HG03521 (cell line): ENCODE results near the gene ADCY3.

Experiments
- ATAC-seq: cut with Tn5 transposase; IDR thresholded peaks from one replicate; pipeline ENCODE4 v1.9.1; 2021; ENCODE audit warnings: mild to moderate bottlenecking, moderate library complexity; ENCODE audit not compliant: unreplicated experiment

The ADCY3 gene

DNA sequence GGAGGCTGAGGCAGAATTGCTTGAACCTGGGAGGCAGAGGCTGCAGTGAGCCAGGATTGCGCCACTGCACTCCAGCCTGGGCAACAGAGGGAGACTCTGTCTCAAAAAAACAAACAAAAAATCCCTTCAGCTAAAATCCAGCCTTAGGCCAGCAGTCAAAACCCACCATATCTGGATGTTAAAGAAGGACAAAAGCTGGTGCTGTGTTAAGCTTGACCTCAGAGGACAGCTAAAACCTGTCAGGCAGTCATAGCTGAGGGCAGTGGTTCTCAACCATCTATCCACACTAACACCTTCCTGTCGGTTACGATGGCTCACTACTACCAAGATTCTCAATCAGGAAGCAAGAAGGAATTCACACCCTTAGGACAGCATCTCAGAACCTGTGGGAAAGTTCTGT is 136.4 kb downstream of the ADCY3 start:
- no peak for ATAC-seq

DNA sequence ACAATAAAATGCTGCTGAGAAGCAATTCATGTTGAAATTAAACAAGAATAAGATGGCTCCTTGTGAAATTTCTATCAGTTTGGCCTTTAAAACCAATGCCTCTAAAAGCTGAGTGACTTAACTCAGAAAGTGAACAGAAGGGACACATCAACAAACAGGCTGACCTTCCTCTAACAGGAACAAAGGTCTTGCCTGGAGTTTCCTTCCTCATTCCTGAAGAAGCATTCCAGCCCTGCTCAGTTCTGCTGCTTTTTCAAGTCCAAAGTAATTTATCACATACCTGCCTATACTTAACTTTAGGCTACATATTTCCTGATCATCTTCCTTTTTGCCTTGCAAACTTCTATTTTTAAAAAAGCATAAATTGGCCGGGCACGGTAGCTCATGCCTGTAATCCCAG is 140.9 kb downstream of the ADCY3 start:
- ATAC-seq, result no peak

DNA sequence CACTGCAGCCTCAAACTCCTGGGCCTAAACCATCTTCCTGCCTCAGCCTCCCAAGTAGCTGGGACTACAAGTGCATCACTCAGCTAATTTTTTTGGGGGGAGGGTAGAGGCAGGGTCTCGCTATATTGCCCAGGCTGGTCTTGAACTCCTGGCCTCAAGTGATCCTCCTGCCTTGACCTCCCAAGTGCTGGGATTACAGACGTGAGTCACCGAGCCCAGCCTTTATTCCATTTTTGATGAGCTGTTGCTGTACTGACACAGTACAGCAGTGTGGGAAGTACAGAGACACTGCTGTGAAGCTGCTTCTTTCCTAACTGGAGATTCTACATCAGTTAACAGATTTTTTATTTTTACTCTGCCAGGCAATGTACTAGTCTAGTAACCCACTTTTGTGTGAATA is 145.7 kb downstream of the ADCY3 start:
- no peak for ATAC-seq

DNA sequence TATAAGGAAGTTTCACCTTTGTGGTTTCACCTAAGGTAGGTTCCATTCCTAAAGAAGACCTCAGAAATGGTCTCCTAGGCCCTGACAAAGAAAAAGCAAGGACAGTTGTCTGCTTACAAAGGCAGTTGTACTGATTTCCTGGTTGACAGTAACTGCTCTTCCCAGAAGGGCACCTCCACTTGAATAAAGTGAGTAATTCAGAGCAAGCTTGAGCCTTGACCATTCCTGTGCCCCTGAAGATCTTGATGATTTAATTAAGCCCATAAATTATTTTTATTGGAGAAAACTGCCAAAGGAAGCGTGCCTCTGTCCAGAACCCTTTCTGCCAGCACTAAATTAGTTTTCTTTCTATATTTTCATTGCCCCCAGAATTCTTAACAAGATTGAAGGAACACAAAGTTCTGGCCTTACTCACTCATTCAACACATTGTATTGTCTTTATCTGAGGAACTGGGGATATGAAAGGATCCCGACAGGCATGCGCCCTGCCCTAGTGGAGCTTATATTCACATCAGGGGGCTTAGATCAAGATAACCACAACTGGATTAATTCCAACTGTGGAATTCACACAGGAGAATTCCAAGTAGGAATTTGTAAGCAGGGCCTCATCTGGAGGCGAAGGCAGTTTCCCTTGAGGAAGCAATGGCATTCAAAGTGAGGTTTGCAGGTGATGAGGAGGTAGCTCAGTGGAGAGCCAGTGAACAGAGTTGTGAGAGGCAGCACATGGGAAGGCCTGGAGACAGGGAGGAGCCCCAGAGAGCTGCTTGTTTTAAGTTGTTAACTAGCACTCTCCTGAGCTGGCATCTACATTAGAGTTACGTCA is 148.1 kb downstream of the ADCY3 start:
- ATAC-seq, result no peak

DNA sequence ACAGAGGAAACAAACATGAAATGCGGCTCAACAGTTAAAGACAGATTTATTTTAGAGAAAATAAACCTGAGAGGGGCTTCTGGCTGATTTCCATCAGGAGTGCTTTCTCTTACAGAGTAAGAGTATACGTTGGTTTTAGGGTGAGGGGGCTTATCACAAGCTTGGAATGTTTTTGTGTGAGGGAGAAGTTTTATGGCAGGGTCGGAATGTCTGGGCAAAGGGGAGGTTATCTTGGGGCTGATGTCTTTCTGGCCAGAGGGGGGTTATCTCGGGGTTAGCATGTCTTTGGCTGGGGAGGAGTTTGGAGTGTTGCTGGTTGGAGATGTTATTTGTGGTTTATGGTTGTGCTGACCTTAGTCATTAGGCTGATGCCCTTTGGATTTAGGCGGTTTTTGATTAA is 149.0 kb downstream of the ADCY3 start:
- no peak for ATAC-seq
